Muscle of back (tissue), 13 donors: ENCODE results near the gene ATP8A2. TPM values are rescaled to one million over a fixed set of nuclear protein-coding genes. Genes with fewer than 3 reads are reported as not detected.
"Not testable (repeated sequence)": the region's sequence is repeated elsewhere in the genome, so short reads cannot be mapped to it uniquely, and the experiment has no call there.

Experiments
- DNase-seq, 3 donors: peaks; one replicate each; pipeline versions ENCODE4 v3.0.0 to v3.0.0-alpha.2; 2013
- long read RNA-seq, 9 donors: transcript quantifications; one replicate each; lab custom pipeline, GENCODE V29; 2026
- polyA plus RNA-seq, 10 donors: library from polyadenylated mRNA; unstranded; fragments of 120-200 nt; gene quantifications; one replicate each; pipeline ENCODE4 v1.2.1, GENCODE V29; 2013; ENCODE audit not compliant: insufficient read length in 10 of 10

ATP8A2 gene
- polyA plus RNA-seq, result 1 to 10 TPM; 1.5 to 3.6 (median 2.2) TPM
- long read RNA-seq, donor 1, result 0 reads
- long read RNA-seq, donor 2, result 0 reads
- long read RNA-seq, donor 3, result 0 reads
- long read RNA-seq, donor 4, result 0 reads
- long read RNA-seq, donor 5, result 0 reads
- long read RNA-seq, donor 6, result 0 reads
- long read RNA-seq, donor 7, result 0 reads
- long read RNA-seq, donor 8, result 0 reads
- long read RNA-seq, donor 9, result 0 reads

- DNase-seq, result peak in 1 of 3 donors; percentile 26
Measured at GRCh38 chr13:25371875-25372283, at the start of gene ATP8A2. Gene ATP8A2 (plus strand): TSS chr13:25371974. CDS start chr13:25372213, 239 bp downstream.

- DNase-seq, result no peak
Measured at GRCh38 chr13:25324100-25324499, 47.7 kb upstream of the ATP8A2 start.

DNA sequence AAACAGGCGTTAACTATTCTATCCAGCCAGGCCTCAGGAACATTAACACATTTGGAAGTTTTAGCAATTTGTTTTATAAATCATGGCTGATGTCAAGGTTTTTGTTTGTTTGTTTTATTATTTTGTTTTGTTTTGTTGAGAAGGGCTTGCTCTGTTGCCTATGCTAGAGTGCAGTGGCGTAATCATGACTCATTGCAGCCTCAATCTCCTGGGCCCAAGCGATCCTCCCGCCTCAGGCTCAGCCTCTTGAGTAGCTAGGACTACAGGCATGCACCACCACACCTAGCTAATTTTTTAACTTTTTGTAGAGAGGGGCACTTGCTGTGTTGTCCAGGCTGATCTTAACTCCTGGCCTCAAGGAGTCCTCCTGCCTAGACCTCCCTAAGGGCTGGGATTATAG is 42.1 kb upstream of the ATP8A2 start:
- DNase-seq, result no peak

- DNase-seq, result no peak
Measured at GRCh38 chr13:25330541-25330940, 41.2 kb upstream of the ATP8A2 start.

GRCh38 chr13:25335856-25336255 is 35.9 kb upstream of the ATP8A2 start:
- no peak for DNase-seq

- no peak for DNase-seq
Measured at GRCh38 chr13:25345576-25345975, 26.2 kb upstream of the ATP8A2 start.

DNA sequence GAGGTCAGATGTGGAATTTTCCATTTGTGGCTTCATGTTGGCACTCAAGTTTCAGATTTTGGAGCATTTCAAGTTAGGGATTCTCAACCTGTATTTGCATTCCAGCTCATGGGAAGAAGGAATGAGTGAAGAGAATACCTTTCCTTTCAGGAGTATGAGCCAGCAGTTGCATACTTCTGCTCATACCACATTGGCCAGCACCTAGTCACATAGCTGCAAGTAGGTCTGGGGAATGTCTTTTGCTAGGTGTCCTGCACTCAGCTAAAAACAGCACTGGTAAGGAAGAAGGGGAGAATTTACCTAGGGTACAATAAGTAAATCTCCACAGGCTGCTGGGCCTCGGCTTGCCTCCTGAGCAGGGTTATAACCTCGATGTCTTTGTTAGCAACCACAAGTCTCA is 24.6 kb upstream of the ATP8A2 start:
- DNase-seq, result no peak

DNA sequence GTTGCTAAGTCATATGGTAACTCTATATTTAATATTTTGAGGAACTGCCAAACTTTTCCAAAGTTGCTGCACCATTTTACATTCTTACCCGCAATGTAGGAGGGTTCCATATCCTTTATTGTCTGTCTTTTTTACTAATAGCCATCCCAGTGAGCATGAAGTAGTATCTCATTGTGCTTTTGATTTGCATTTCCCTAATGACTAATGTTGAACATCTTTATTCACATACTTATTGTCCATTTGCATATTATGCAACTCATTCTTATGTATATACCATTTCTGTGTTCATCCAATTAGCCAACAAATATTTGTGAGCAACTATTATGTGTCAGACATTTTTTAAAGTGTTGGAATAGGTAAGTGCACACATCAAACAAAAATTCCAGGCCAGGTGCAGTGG is 20.4 kb upstream of the ATP8A2 start:
- no peak for DNase-seq

- DNase-seq, result no peak
Measured at GRCh38 chr13:25352230-25352629, 19.5 kb upstream of the ATP8A2 start.

- DNase-seq, result no peak
Measured at GRCh38 chr13:25352806-25353205, 19.0 kb upstream of the ATP8A2 start.

- DNase-seq, result no peak
Measured at GRCh38 chr13:25353344-25353743, 18.4 kb upstream of the ATP8A2 start.

GRCh38 chr13:25354377-25354776 is 17.4 kb upstream of the ATP8A2 start:
- DNase-seq, result no peak

DNA sequence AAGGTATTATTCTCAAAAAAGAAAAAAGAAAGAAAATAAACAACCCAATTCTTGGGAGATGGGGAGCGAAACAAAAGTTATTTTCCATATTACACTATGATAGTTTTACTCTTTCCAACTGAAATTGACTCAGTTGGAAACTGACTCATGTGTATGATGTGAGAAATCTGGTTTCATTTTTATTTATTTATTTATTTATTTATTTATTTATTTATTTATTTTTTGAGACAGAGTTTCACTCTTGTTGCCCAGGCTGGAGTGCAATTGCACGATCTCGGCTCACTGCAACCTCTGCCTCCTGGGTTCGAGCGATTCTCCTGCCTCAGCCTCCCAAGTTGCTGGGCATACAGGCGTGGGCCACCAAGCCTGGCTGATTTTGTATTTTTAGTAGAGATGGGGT is 11.3 kb upstream of the ATP8A2 start:
- DNase-seq, result not testable (repeated sequence)

DNA sequence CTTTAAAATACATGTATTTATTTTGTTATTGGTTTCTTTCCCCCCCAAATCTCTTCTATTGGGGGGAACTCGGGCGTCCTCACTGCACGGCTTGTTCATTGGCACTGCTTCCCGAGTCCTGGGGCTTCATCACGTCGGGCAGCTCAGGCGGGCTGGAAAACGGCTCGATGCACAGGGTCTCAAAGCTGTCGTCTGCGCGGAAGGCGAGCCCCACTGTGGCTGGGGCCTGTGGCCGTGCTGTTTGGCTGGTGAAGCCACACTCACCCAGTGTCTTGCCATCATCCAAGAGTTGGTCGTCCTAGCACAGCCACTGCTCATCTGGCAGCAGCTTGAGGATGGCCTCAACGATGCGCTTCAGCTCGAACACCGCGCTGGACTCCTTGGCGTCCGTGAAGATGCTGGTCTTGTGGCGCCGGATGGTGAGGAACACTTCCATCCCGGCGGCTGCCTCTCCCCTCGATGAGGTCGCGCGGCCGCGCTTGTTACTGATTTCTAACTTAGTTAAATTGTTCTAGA is 6.0 kb upstream of the ATP8A2 start:
- DNase-seq, result no peak

DNA sequence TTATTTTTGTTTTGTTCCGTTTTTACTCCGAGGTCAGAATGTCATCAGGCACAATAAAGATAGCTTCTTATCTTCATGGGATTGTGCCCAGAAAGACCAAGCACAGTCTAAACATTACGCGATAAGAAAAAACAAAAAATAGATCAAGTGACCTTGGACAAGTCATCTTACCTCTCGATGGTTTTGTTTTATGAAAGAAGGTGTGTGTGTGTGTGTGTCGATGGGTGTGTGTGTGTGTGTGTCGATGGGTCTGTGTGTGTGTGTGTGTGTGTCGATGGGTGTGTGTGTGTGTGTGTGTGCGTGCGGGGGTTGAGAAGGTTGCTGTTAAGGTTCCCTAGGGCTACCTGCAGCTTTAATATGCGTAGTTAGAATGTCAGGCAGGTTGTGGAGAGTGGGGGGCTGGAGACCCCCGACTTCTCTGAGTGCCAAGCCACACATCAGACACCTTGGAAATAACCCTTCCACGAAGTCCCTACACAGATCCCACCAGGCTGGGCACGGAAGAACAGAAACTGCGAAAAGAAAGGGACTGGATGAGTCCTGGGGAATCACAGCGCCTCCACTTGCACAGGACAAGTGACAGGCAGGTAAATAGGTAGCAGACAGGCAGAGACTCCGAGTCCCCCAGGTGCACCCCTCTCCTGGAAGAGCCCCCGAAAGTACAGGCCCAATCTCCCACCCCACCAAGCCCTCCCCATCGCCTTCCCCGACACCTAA is 458 bp upstream of the ATP8A2 start:
- no peak for DNase-seq

- peak in 1 of 3 donors; percentile 25 for DNase-seq
Measured at GRCh38 chr13:25372284-25373081, 709 bp downstream of the ATP8A2 start.

DNA sequence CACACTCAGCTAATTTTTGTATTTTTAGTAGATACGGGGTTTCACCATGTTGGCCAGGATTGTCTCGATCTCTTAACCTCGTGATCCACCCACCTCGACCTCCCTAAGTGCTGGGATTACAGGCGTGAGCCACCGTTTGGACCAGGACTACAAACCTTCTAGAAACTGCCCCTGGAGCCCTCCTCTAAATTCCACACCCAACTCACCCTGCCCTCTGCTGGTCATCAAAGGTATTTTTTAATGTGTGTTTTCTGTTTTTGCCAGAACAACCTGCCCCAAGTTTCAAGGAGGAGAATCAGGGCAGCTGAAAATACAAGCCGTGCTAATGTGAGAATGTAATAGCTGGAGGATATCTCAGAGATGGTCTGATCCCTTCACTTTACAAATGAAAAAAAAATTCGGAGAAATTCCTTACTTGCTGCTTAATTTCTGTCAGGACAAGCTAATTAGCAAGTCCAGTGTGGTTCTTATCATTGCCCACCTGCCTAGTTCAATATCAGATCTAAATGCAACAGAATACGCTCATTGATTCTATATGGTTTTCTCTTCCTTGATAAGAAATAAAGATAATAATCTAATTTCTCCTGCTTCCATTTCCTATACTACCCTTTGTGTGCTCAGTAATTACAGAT is 4.1 kb downstream of the ATP8A2 start:
- peak; percentile 2 to 38 (median 17) for DNase-seq

DNA sequence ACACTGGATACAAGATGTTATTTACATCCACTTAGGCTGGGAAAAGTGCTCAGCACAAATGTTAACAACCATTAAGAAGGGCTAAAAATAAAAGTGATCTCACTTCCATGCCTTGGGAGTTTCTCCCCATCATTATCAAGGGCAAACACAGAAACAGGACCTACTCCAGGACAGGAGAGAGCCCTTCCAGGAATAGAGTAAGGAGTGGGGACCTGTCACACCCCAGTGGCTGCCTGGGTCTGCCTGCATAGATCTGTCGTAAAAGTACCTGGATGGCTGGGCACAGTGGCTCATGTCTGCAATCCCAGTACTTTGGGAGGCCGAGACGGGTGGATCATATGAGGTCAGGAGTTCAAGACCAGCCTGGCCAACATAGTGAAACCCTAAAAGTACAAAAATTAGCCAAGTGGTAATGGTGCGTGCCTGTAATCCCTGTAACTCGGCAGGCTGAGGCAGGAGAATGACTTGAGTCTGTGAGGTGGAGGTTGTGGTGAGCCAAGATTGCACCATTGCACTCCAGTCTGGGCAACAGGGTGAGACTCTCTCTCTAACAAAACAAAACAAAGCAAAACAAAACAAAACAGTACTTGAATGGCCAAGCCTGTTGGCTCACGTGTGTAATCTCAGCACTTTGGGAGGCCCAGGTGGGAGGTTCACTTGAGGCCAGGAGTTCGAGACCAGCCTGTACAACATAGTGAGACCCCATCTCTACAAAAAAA is 5.6 kb downstream of the ATP8A2 start:
- no peak for DNase-seq

- no peak for DNase-seq
Measured at GRCh38 chr13:25378528-25378927, 6.8 kb downstream of the ATP8A2 start.

- DNase-seq, result no peak
Measured at GRCh38 chr13:25379011-25379410, 7.2 kb downstream of the ATP8A2 start.

DNA sequence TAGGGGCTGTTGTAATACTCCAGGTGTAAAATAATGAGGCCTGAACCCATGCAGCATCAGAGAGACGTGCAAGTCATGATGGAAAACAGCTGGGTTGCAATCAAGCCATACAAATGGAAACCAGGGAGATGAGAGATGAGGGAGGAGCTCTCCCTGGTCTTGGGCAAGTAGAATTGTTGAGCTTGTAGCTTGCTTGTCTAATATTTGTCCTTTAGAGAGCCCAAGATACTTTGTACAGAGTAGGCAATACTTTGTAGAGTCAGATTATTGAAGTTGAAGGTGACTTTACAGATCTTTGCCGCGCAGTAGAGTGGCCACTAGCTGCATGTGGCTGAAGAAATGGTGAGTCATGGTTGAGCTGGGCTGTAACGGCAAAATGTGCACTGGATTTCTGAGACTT is 8.3 kb downstream of the ATP8A2 start:
- DNase-seq, result no peak
